Measurements from ENCODE around the gene EIF4E3.

- TF ChIP-seq CTCF (IDR thresholded peaks at IDR 0.05), result no peak
- no peak for TF ChIP-seq POLR2A (IDR thresholded peaks at IDR 0.05)
These were observed 27.9 kb upstream of the EIF4E3 start for GRCh38 chr3:71752831-71753700.
